GM12875 (cell line): Measurements from ENCODE around the gene TLCD5.

ENCODE experiments used
- H3K4me3 ChIP-seq: one replicate; pipeline ENCODE4 v1.5.1; 2011; ENCODE audit warnings: low read depth, low read length, control low read depth
- CTCF ChIP-seq: IDR thresholded peaks from 2 replicates; pipeline ENCODE4 v1.5.1; 2011; ENCODE audit warnings: low read depth, mild to moderate bottlenecking, control low read depth, inconsistent platforms, low read length, moderate library complexity, borderline replicate concordance; ENCODE audit not compliant: insufficient read depth

Gene TLCD5

DNA sequence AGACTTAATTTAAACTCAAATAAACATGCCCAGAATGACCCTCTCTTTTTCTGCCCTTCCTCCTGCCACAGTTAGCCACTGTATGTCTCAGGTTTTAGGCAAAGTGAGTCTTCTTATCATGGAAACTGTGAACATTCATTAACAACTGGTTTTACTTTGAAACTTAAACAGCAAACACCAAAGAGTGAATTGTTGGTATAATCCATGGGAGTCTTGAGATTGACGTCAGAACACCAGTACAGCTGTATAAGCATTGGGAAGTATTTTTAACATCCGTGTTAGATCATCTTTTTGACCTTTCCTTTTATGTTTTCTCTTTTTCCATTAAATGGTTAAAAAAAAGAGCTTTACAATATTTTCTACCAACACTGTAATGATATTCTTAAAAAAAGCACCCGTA, 50.0 kb downstream of the TLCD5 start:
- H3K4me3 ChIP-seq = no peak overlapping the region
- TF ChIP-seq CTCF = no peak

DNA sequence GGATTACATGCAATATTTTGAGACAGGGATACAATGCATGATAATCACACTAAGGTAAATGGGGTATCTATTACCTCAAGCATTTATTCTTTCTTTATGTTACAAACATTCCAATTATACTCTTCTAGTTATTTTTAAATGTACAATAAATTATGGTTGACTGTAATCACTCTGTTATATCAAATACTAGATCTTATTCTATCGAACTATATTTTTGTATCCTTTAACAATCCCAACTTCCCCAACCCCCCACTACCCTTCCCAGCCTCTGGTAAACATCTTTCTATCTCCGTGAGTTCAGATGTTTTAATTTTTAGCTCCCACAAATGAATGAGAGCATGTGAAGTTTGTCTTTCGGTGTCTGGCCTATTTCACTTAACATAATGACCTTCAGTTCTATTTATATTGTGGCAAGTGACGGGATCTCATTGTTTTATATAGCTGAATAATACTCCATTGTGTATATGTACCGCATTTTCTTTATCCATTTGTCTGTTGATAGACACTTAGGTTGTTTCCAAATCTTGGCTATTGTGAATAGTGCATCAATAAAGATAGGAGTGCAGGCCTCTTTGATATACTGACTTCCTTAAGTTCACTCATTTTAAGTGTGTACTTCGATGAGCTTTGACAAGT, 51.6 kb downstream of the TLCD5 start:
- TF ChIP-seq CTCF = no peak
- no peak overlapping the region for H3K4me3 ChIP-seq

GRCh38 chr11:120378474-120378873, 53.4 kb downstream of the TLCD5 start:
- H3K4me3 ChIP-seq = no peak overlapping the region
- TF ChIP-seq CTCF = no peak

- TF ChIP-seq CTCF = no peak
- no peak overlapping the region for H3K4me3 ChIP-seq
These were observed 56.3 kb downstream of the TLCD5 start for GRCh38 chr11:120381401-120381800.
